Measurements from ENCODE around the gene CLCNKA. TPM values are rescaled to one million over a fixed set of nuclear protein-coding genes. Genes with fewer than 3 reads are reported as not detected.

Gene CLCNKA
- total and polyA plus RNA-seq, 4 donors = not detected

GRCh38 chr1:16014509-16015482 is 7.0 kb upstream of the CLCNKA start:
- no peak overlapping the region for H3K4me3 ChIP-seq (ENCODE audit: low read depth in 1 of 3, low read length in 3 of 3)
- DNase-seq (ENCODE audit: low spot score) = no peak
- H3K27ac ChIP-seq (ENCODE audit: low read depth in 1 of 2, low read length in 2 of 2) = no peak overlapping the region
- H3K27me3 ChIP-seq (ENCODE audit: control insufficient read depth in 4 of 4, insufficient read depth in 4 of 4, low read length in 3 of 4) = no peaks in the 10 kb centered on the region
- 82% methylated on average over 17 of the region's 17 CpGs for WGBS
- peaks cover 7 to 15% (median 8%) of the 10 kb centered on the region in 4 donors for H3K4me1 ChIP-seq (ENCODE audit: control insufficient read depth in 4 of 4, insufficient read depth in 4 of 4, low read length in 3 of 4)
- TF ChIP-seq GABPA (IDR thresholded peaks at IDR 0.05 in 1 of 2, conservative IDR thresholded peaks at IDR 0.05 in 1 of 2) (no peak), HNF4A (conservative IDR thresholded peaks at IDR 0.05) (no peak), REST (IDR thresholded peaks at IDR 0.05) (no peak), RXRA (IDR thresholded peaks at IDR 0.05) (no peak), SP1 (IDR thresholded peaks at IDR 0.05) (no peak)
- no peak overlapping the region for H3K9ac ChIP-seq (ENCODE audit: low read depth in 1 of 2, low read length in 2 of 2)
- H3K9me3 ChIP-seq (ENCODE audit: control insufficient read depth in 4 of 4, low read length in 3 of 4) = no peaks in the 10 kb centered on the region
- no peaks in the 10 kb centered on the region for H3K36me3 ChIP-seq (ENCODE audit: control insufficient read depth in 4 of 4, insufficient read depth in 3 of 4, low read depth in 1 of 4, low read length in 3 of 4)

- Histone ChIP-seq H3K9me3 (ENCODE audit: control insufficient read depth in 4 of 4, low read length in 3 of 4) (no peaks in the 10 kb centered on the region), H3K9ac (ENCODE audit: low read depth in 1 of 2, low read length in 2 of 2) (no peak overlapping the region), H3K27me3 (ENCODE audit: control insufficient read depth in 4 of 4, insufficient read depth in 4 of 4, low read length in 3 of 4) (no peaks in the 10 kb centered on the region), H3K36me3 (ENCODE audit: control insufficient read depth in 4 of 4, insufficient read depth in 3 of 4, low read depth in 1 of 4, low read length in 3 of 4) (no peaks in the 10 kb centered on the region), H3K27ac (ENCODE audit: low read depth in 1 of 2, low read length in 2 of 2) (no peak overlapping the region), H3K4me1 (ENCODE audit: control insufficient read depth in 4 of 4, insufficient read depth in 4 of 4, low read length in 3 of 4) (peaks cover 7 to 15% (median 8%) of the 10 kb centered on the region in 4 donors), H3K4me3 (ENCODE audit: low read depth in 1 of 3, low read length in 3 of 3) (no peak overlapping the region)
- no peak for TF ChIP-seq HNF4A (conservative IDR thresholded peaks at IDR 0.05)
- TF ChIP-seq YY1 (IDR thresholded peaks at IDR 0.05) = no peak
- TF ChIP-seq GABPA (IDR thresholded peaks at IDR 0.05 in 1 of 2, conservative IDR thresholded peaks at IDR 0.05 in 1 of 2) = no peak
- no peak for TF ChIP-seq CTCF (IDR thresholded peaks at IDR 0.05; ENCODE audit: low read depth, low read length, missing input control)
- no peak for TF ChIP-seq MAX (IDR thresholded peaks at IDR 0.05)
- TF ChIP-seq JUND (IDR thresholded peaks at IDR 0.05) = no peak
- WGBS = 96% methylated on average over 25 of the region's 25 CpGs
- no peak for DNase-seq (ENCODE audit: low spot score)
Measured at GRCh38 chr1:16015491-16015890, 6.3 kb upstream of the CLCNKA start.
